Glutamatergic neuron (in vitro differentiated cells): ENCODE results near the gene APH1B. TPM values are rescaled to one million over a fixed set of nuclear protein-coding genes. Genes with fewer than 3 reads are reported as not detected.

Experiments
- DNase-seq: peaks from one replicate; pipeline ENCODE4 v3.0.0; 2022
- H3K27ac Mint-ChIP-seq: one replicate; pipeline ENCODE4 v1.8.0; 2020; ENCODE audit warnings: mild to moderate bottlenecking, mixed read lengths, inconsistent platforms; ENCODE audit not compliant: unreplicated experiment
- H3K27me3 Mint-ChIP-seq: one replicate; pipeline ENCODE4 v1.8.0; 2020; ENCODE audit warnings: mild to moderate bottlenecking, moderate library complexity, mixed read lengths, inconsistent platforms; ENCODE audit not compliant: unreplicated experiment
- H3K36me3 Mint-ChIP-seq: one replicate; pipeline ENCODE4 v1.8.0; 2020; ENCODE audit warnings: mild to moderate bottlenecking, mixed read lengths, inconsistent platforms; ENCODE audit not compliant: unreplicated experiment
- H3K4me1 Mint-ChIP-seq: one replicate; pipeline ENCODE4 v1.8.0; 2020; ENCODE audit warnings: mild to moderate bottlenecking, low read depth, mixed read lengths, inconsistent platforms; ENCODE audit not compliant: unreplicated experiment
- H3K4me3 Mint-ChIP-seq: one replicate; pipeline ENCODE4 v1.8.0; 2020; ENCODE audit warnings: mild to moderate bottlenecking, mixed read lengths, inconsistent platforms; ENCODE audit not compliant: unreplicated experiment
- H3K9me3 Mint-ChIP-seq: one replicate; pipeline ENCODE4 v1.8.0; 2020; ENCODE audit warnings: mild to moderate bottlenecking, moderate library complexity, mixed read lengths, inconsistent platforms; ENCODE audit not compliant: unreplicated experiment
- CTCF ChIP-seq: fragments of 200-600 bp; sonication (generic); IDR thresholded peaks from one replicate; pipeline ENCODE4 v1.5.0; 2021; ENCODE audit not compliant: partially characterized antibody, unreplicated experiment
- total RNA-seq: library from RNA; stranded (reverse); fragmentation: NEBNext Ultra II Directional; extraction: Animal tissue kit (Norgen Biotek cat#: 25700); gene quantifications from one replicate; pipeline ENCODE4 v1.2.1, GENCODE V29; 2021; ENCODE audit not compliant: unreplicated experiment

APH1B gene
- total RNA-seq, 1 donor from 2014 or later = 27.8 TPM

GRCh38 chr15:63347074-63347857 lies 69.9 kb downstream of the APH1B start:
- Mint-ChIP-seq H3K9me3 (peaks cover 2% of the 10 kb centered on the region), H3K4me3 (no peak overlapping the region), H3K27me3 (peaks cover 4% of the 10 kb centered on the region), H3K36me3 (no peaks in the 10 kb centered on the region), H3K4me1 (no peaks in the 10 kb centered on the region), H3K27ac (no peak overlapping the region)
- no peak for TF ChIP-seq CTCF
- no peak for DNase-seq

DNA sequence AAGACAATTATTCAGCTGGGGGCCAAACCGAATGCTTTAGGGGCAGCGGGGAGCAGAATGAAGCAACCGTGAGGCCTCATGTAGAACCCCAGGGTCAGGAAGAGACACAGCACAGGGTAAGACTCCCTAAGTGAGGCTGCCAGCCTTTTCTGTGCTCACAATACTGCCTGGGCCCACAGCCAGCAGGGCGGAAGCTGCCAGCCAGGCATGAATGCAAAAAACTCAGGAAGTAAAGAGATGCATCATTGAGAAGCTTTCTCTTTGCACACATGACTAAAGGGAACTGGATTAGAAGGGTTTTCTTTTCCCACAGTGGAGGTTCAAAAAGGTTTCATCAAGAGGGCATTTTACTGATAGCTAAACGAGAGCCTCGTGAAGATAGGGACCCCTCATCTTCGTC lies 71.0 kb downstream of the APH1B start:
- Mint-ChIP-seq H3K27ac (no peak overlapping the region), H3K4me3 (no peak overlapping the region), H3K4me1 (no peaks in the 10 kb centered on the region), H3K36me3 (no peaks in the 10 kb centered on the region), H3K9me3 (peaks cover 2% of the 10 kb centered on the region), H3K27me3 (peaks cover 4% of the 10 kb centered on the region)
- DNase-seq = no peak
- TF ChIP-seq CTCF = no peak

DNA sequence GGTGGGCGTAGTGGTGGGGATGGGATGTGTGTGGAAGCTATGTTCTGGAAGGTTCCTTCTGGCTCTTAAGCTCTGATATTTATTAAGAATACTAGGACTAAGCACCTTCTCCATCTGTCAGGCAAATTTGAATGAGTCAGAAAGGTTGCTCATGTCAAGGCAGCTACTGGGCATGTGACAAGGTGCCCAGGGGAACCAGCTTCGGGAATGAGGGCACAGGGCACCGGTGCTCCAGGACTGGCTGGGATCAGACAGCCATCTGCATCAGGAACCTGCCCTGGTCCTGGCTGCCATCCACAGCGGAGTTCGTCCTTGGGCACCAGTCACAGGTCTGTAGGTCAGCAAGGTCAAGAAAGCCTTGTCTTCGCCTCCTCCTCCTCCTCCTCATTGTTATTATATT lies 71.8 kb downstream of the APH1B start:
- no peaks in the 10 kb centered on the region for H3K4me1 Mint-ChIP-seq
- peaks cover 2% of the 10 kb centered on the region for H3K9me3 Mint-ChIP-seq
- H3K27me3 Mint-ChIP-seq = peaks cover 4% of the 10 kb centered on the region
- DNase-seq = no peak
- no peaks in the 10 kb centered on the region for H3K36me3 Mint-ChIP-seq
- H3K4me3 Mint-ChIP-seq = no peak overlapping the region
- H3K27ac Mint-ChIP-seq = no peak overlapping the region
- no peak for TF ChIP-seq CTCF

- peaks cover 4% of the 10 kb centered on the region for H3K27me3 Mint-ChIP-seq
- no peak for TF ChIP-seq CTCF
- no peaks in the 10 kb centered on the region for H3K36me3 Mint-ChIP-seq
- no peak overlapping the region for H3K4me3 Mint-ChIP-seq
- no peak for DNase-seq
- no peak overlapping the region for H3K27ac Mint-ChIP-seq
- peaks cover 2% of the 10 kb centered on the region for H3K9me3 Mint-ChIP-seq
- H3K4me1 Mint-ChIP-seq = no peaks in the 10 kb centered on the region
Observed at GRCh38 chr15:63349621-63350020, 72.2 kb downstream of the APH1B start.

DNA sequence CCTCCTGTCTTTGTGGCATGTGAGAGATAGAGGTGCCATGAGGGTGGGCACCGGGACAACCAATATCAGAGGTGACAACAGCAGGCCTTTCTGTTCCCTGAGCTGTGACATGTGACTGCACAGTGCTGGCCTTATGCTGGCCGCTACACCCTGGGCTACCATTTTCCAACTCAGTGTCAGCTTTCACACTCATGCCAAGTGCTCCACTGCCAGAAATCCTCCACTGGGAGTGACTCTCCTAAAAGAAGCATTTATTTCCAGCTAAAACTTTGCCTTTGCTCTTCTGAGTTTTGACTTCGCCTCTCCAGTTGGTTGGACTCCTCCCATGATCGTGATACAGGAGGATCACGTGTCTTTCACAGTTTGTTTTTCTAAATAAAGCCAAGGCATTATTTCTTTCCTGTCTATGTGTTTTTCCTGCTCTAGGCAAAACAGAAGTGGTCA lies 72.8 kb downstream of the APH1B start:
- H3K27ac Mint-ChIP-seq = no peak overlapping the region
- H3K27me3 Mint-ChIP-seq = peaks cover 4% of the 10 kb centered on the region
- TF ChIP-seq CTCF = no peak
- H3K36me3 Mint-ChIP-seq = no peaks in the 10 kb centered on the region
- DNase-seq = no peak
- H3K4me3 Mint-ChIP-seq = no peak overlapping the region
- peaks cover 2% of the 10 kb centered on the region for H3K9me3 Mint-ChIP-seq
- no peaks in the 10 kb centered on the region for H3K4me1 Mint-ChIP-seq
